HCT116 (cell line): Measurements from ENCODE around the gene LMBR1L. TPM values are rescaled to one million over a fixed set of nuclear protein-coding genes. Genes with fewer than 3 reads are reported as not detected.

Experiments
- ATAC-seq: fragments of 200-7000 bp; cut with Tn5 transposase; 2 replicates; pipeline ENCODE4 v1.9.1; 2020; ENCODE audit warnings: mild to moderate bottlenecking, moderate library complexity
- BruUV-seq: library from RNA; stranded (reverse); fragments of 400-500 nt; replicated peaks from 2 replicates; lab custom pipeline; 2021; lab: Mats Ljungman, UMichigan
- CTCF ChIA-PET: fragments of 300-600 bp; sonication (Branson Sonifier 250); formaldehyde crosslinking; loops from one replicate; lab custom pipeline; 2021; ENCODE audit warnings: antibody characterized with exemption; lab: Charles Lee
- POLR2A ChIA-PET: fragments of 300-600, 350-600 bp; sonication (Branson Sonifier 250); formaldehyde crosslinking; loops from one replicate; lab custom pipeline; 2021; ENCODE audit warnings: antibody characterized with exemption; lab: Charles Lee
- RAD21 ChIA-PET, 2 experiments: fragments of 300-600 bp; sonication (Branson Sonifier 250); formaldehyde crosslinking; loops; one replicate each; lab custom pipeline; 2023; ENCODE audit warnings: low total read pairs in 2 of 2; ENCODE audit not compliant: uncharacterized antibody in 2 of 2, unreplicated experiment in 2 of 2, low non-redundant PET in 1 of 2; lab: Charles Lee
- DNase-seq: peaks from one replicate; pipeline ENCODE4 v3.0.0-alpha.2; 2010; ENCODE audit warnings: low read depth, low spot score
- H2AFZ ChIP-seq: fragments of 200-600 bp; shearing (Covaris generic), sonication (generic); 2 replicates; pipeline ENCODE4 v1.6.1; 2017; ENCODE audit warnings: low read depth, mixed run types, mixed read lengths, antibody characterized with exemption, low read length; ENCODE audit not compliant: poor library complexity, severe bottlenecking
- H3K27ac ChIP-seq: 2 replicates; pipeline ENCODE4 v1.5.1; 2012; ENCODE audit warnings: low read depth, low read length
- H3K27me3 ChIP-seq: fragments of 200-600 bp; sonication (generic); 2 replicates; pipeline ENCODE4 v1.6.1; 2016; ENCODE audit warnings: mixed run types, low read length, mixed read lengths; ENCODE audit not compliant: insufficient read depth
- H3K36me3 ChIP-seq, 2 experiments: fragments of 200-500 bp in 1 of 2; fragments of 200-600 bp in 1 of 2; sonication (Bioruptor generic) in 1 of 2; sonication (generic) in 1 of 2; 2 replicates each; pipeline versions ENCODE4 v1.5.1 to v1.6.1; 2014 to 2016; ENCODE audit warnings: low read length in 2 of 2, inconsistent platforms in 1 of 2, mixed read lengths in 1 of 2, mixed run types in 1 of 2; ENCODE audit not compliant: insufficient read depth in 2 of 2, control insufficient read depth in 1 of 2
- H3K4me1 ChIP-seq, 2 experiments: fragments of 200-600 bp in 1 of 2; sonication (generic) in 1 of 2; 2 replicates each; pipeline versions ENCODE4 v1.5.1 to v1.6.1; 2012 to 2017; ENCODE audit warnings: low read length in 2 of 2, inconsistent platforms in 1 of 2, mild to moderate bottlenecking in 1 of 2, mixed read lengths in 1 of 2, mixed run types in 1 of 2, moderate library complexity in 1 of 2; ENCODE audit not compliant: insufficient read depth in 2 of 2, control insufficient read depth in 1 of 2
- H3K4me2 ChIP-seq: fragments of 200-600 bp; sonication (generic); 2 replicates; pipeline ENCODE4 v1.6.1; 2017; ENCODE audit warnings: mixed run types, low read length, mixed read lengths
- H3K4me3 ChIP-seq, 2 experiments: fragments of 200-600 bp in 1 of 2; sonication (generic) in 1 of 2; replicated peaks in 1 of 2; 2 replicates each; pipeline ENCODE4 v1.5.1; 2011 to 2016; ENCODE audit warnings: low read length in 2 of 2, control low read depth in 1 of 2, low read depth in 1 of 2, mild to moderate bottlenecking in 1 of 2, mixed read lengths in 1 of 2, mixed run types in 1 of 2
- H3K79me2 ChIP-seq: fragments of 200-600 bp; sonication (generic); 2 replicates; pipeline ENCODE4 v1.6.1; 2017; ENCODE audit warnings: mild to moderate bottlenecking, mixed run types, low read length, moderate library complexity, mixed read lengths; ENCODE audit not compliant: insufficient read depth
- H3K9ac ChIP-seq: fragments of 200-600 bp; sonication (generic); 2 replicates; pipeline ENCODE4 v1.6.1; 2016; ENCODE audit warnings: low read length, mixed read lengths
- H3K9me2 ChIP-seq: fragments of 200-600 bp; sonication (generic), shearing (Covaris generic); 2 replicates; pipeline ENCODE4 v1.6.1; 2017; ENCODE audit warnings: mixed run types, mild to moderate bottlenecking, moderate library complexity; ENCODE audit not compliant: insufficient read depth
- H3K9me3 ChIP-seq, 2 experiments: fragments of 200-500 bp in 1 of 2; fragments of 200-600 bp in 1 of 2; sonication (Bioruptor generic) in 1 of 2; sonication (generic) in 1 of 2; 2 replicates each; pipeline ENCODE4 v1.6.1; 2014 to 2017; ENCODE audit warnings: low read length in 2 of 2, mixed read lengths in 2 of 2, inconsistent platforms in 1 of 2, low read depth in 1 of 2, mild to moderate bottlenecking in 1 of 2, mixed run types in 1 of 2, moderate library complexity in 1 of 2; ENCODE audit not compliant: control insufficient read depth in 1 of 2, insufficient read depth in 1 of 2
- H4K20me1 ChIP-seq: fragments of 200-600 bp; sonication (generic), shearing (Covaris generic); 2 replicates; pipeline ENCODE4 v1.6.1; 2017; ENCODE audit warnings: mixed run types, mild to moderate bottlenecking, moderate library complexity; ENCODE audit not compliant: insufficient read depth
- ATF3 ChIP-seq: IDR thresholded peaks from 2 replicates; pipeline ENCODE4 v1.6.1; 2012
- CEBPB ChIP-seq: IDR thresholded peaks from 2 replicates; pipeline ENCODE4 v1.6.1; 2012; ENCODE audit warnings: low read depth
- EGR1 ChIP-seq: IDR thresholded peaks from 2 replicates; pipeline ENCODE4 v1.6.1; 2012; ENCODE audit warnings: low read depth
- ELF1 ChIP-seq: IDR thresholded peaks from 2 replicates; pipeline ENCODE4 v1.6.1; 2012; ENCODE audit warnings: low read depth, borderline replicate concordance
- EZH2 ChIP-seq: fragments of 200-600 bp; sonication (generic); IDR thresholded peaks from 2 replicates; pipeline ENCODE4 v1.6.1; 2017; ENCODE audit warnings: antibody characterized with exemption, mixed run types
- EZH2phosphoT487 ChIP-seq: fragments of 200-600 bp; IDR thresholded peaks from 2 replicates; pipeline ENCODE4 v1.6.1; 2018; ENCODE audit warnings: antibody characterized with exemption, borderline replicate concordance
- JUND ChIP-seq: IDR thresholded peaks from 2 replicates; pipeline ENCODE4 v1.6.1; 2012
- MAX ChIP-seq: IDR thresholded peaks from 2 replicates; pipeline ENCODE4 v1.6.1; 2012
- POLR2A ChIP-seq: IDR thresholded peaks from 2 replicates; pipeline ENCODE4 v1.7.0; 2011; ENCODE audit warnings: borderline replicate concordance; ENCODE audit not compliant: insufficient read depth, insufficient read length; ENCODE audit errors: extremely low read depth
- POLR2AphosphoS5 ChIP-seq: IDR thresholded peaks from 2 replicates; pipeline ENCODE4 v1.6.1; 2011; ENCODE audit warnings: mild to moderate bottlenecking, low read depth, low read length, moderate library complexity
- RAD21 ChIP-seq: IDR thresholded peaks from 2 replicates; pipeline ENCODE4 v1.6.1; 2012; ENCODE audit warnings: low read depth, mild to moderate bottlenecking
- REST ChIP-seq: IDR thresholded peaks from 2 replicates; pipeline ENCODE4 v1.6.1; 2012; ENCODE audit warnings: low read depth
- SP1 ChIP-seq: IDR thresholded peaks from 2 replicates; pipeline ENCODE4 v1.6.1; 2012; ENCODE audit warnings: low read depth
- TCF7L2 ChIP-seq: IDR thresholded peaks from 2 replicates; pipeline ENCODE4 v1.7.0; 2011; ENCODE audit warnings: borderline replicate concordance, inconsistent platforms; ENCODE audit not compliant: insufficient read depth, insufficient read length; ENCODE audit errors: extremely low read depth
- YY1 ChIP-seq: IDR thresholded peaks from 2 replicates; pipeline ENCODE4 v1.6.1; 2011; ENCODE audit warnings: low read length, low read depth, moderate library complexity, mild to moderate bottlenecking; ENCODE audit not compliant: insufficient replicate concordance; ENCODE audit errors: extremely low read depth
- ZFX ChIP-seq: fragments of 450-650 bp; IDR thresholded peaks from 2 replicates; pipeline ENCODE4 v1.6.1; 2017
- ZNF274 ChIP-seq: fragments of 200-500 bp; sonication (Bioruptor generic); IDR thresholded peaks from 2 replicates; pipeline ENCODE4 v1.6.1; 2014; ENCODE audit warnings: mild to moderate bottlenecking, low read depth, low read length, inconsistent platforms
- intact Hi-C: fragments of 100-400 bp; cut with micrococcal nuclease; formaldehyde crosslinking; loops from 2 replicates; pipeline ENCODE4 v1.10.0; 2022
- total RNA-seq: library from RNA; stranded (reverse); gene quantifications from one replicate; pipeline ENCODE4 v1.2.1, GENCODE V29; 2021; ENCODE audit not compliant: unreplicated experiment

The LMBR1L gene
- total RNA-seq, 1 experiment from 2014 or later: 44.4 TPM

- TF ChIP-seq REST (no peak), POLR2A (no peak), ELF1 (no peak), JUND (no peak), SP1 (no peak), ZFX (no peak), TCF7L2 (no peak)
- TF ChIP-seq, all 23 proteins: peak for 0
Measured at GRCh38 chr12:49059045-49059298, 51.7 kb downstream of the LMBR1L start (continued).

GRCh38 chr12:49058366-49059044, 52.1 kb downstream of the LMBR1L start:
- H4K20me1 ChIP-seq: no peaks in the 10 kb centered on the region
- no peaks in the 10 kb centered on the region for H3K9me2 ChIP-seq
- DNase-seq: no peak
- no peaks in the 10 kb centered on the region for H3K27me3 ChIP-seq
- peaks cover 11 to 14% of the 10 kb centered on the region in 2 experiments; a peak in 2 of 4 replicates for H3K36me3 ChIP-seq
- ATAC-seq: no peak
- POLR2A ChIA-PET: interaction anchor here (0.6 kb wide), 1 partner anchor 15 kb away, joined by 4 read pairs; no protein-coding TSS in a partner anchor
- CTCF ChIA-PET: interaction anchor here (0.8 to 1.2 kb wide), 3 partner anchors 30 to 177 kb away, joined by 3 read pairs; no protein-coding TSS in a partner anchor
- H3K4me1 ChIP-seq: peaks cover 17 to 40% of the 10 kb centered on the region in 2 experiments
- no peaks in the 10 kb centered on the region for H3K9me3 ChIP-seq
- H3K9ac ChIP-seq: peak overlapping the region; percentile 97
- peaks cover 77% of the 10 kb centered on the region for H3K79me2 ChIP-seq
- H3K27ac ChIP-seq: peak overlapping the region; percentile 89; the same call in 1 of the 2 replicates
- intact Hi-C loops: no loop called here
- no peak overlapping the region for H2AFZ ChIP-seq
- peak overlapping the region; percentile 76 to 92 for H3K4me3 ChIP-seq
- RAD21 ChIA-PET: interaction anchor here in 1 of 2 experiments (1.0 kb wide), 1 partner anchor 69 kb away, joined by 3 read pairs; no protein-coding TSS in a partner anchor
- no TSS peak for BruUV-seq
- H3K4me2 ChIP-seq: peak overlapping the region; percentile 97
- no peak for TF ChIP-seq EZH2
- TF ChIP-seq MAX: no peak
- no peak for TF ChIP-seq EGR1
- TF ChIP-seq ZNF274: no peak
- no peak for TF ChIP-seq ELF1
- no peak for TF ChIP-seq EZH2phosphoT487
- TF ChIP-seq POLR2AphosphoS5: no peak
- TF ChIP-seq POLR2A: no peak
- TF ChIP-seq REST: no peak
- no peak for TF ChIP-seq TCF7L2
- no peak for TF ChIP-seq RAD21
- TF ChIP-seq YY1: no peak
- TF ChIP-seq CEBPB: no peak
- no peak for TF ChIP-seq ATF3
- TF ChIP-seq SP1: no peak
- TF ChIP-seq ZFX: no peak
